Astrocyte of the spinal cord (primary cell): ENCODE measurements around the gene ADRA2C.

Source experiments
- DNase-seq: peaks from one replicate; pipeline ENCODE4 v3.0.0; 2011; ENCODE audit warnings: low read depth, low spot score
- H3K4me3 ChIP-seq: 2 replicates; pipeline ENCODE4 v1.5.1; 2011; ENCODE audit warnings: low read depth, mild to moderate bottlenecking, low read length, moderate library complexity
- in situ Hi-C: cut with HindIII; loops from 2 replicates; pipeline ENCODE4 v1.10.0; 2017; ENCODE audit warnings: low sequenced_read_pairs
- TF ChIP-seq, protein P1 (sequence below): IDR thresholded peaks from 2 replicates; pipeline ENCODE4 v1.5.1; 2012; ENCODE audit warnings: low read depth, mild to moderate bottlenecking, low read length, inconsistent platforms

ADRA2C gene

DNA sequence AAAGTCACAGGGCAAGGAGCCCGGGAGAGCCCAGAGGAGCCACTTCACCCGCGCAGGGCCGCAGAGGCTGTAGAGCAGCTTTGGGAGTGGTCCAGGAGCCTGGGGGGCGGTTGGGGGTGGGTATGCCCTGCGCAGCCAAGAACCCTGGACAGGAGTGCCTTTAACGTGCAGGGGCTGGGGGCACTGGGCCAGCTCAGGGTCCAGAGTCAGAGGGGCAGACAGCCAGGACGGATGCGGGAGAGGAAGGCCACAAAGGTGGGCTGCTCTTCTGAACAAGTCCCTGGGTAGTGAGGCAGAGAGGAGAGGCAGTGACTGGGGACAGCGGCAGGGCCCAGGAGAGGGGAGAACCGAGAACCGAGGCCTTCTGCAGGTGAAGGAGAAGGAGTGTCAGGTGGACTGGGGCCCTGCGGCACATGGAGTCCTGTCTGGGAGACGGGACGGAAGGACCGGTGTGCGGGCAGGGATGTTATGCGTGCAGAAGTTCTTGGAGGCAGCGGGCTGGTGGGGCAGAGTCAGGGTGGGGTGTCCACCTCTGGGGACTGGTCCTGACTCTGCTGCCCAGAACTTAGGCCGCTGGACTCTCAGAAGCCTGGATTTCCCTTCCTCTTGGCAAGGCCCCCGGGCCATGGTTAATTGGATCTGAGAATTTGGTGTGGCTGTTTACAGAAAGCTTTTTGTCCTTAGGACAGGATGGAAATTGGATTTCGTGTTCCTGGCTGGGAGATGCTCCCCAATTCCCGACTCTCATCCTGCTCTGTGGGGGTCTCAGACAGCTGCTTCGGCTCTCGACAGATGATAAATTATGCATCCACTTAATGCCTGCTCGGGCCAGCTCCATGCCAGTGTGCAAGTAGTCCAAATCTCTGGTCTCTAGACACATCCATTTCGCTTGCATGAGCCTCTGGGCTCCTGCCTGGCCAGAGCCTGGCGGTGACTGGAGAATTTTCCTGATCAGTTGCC lies 31.9 kb downstream of the ADRA2C start:
- no peak overlapping the region for H3K4me3 ChIP-seq
- in situ Hi-C loops = no loop called here
- TF ChIP-seq, protein P1, sequence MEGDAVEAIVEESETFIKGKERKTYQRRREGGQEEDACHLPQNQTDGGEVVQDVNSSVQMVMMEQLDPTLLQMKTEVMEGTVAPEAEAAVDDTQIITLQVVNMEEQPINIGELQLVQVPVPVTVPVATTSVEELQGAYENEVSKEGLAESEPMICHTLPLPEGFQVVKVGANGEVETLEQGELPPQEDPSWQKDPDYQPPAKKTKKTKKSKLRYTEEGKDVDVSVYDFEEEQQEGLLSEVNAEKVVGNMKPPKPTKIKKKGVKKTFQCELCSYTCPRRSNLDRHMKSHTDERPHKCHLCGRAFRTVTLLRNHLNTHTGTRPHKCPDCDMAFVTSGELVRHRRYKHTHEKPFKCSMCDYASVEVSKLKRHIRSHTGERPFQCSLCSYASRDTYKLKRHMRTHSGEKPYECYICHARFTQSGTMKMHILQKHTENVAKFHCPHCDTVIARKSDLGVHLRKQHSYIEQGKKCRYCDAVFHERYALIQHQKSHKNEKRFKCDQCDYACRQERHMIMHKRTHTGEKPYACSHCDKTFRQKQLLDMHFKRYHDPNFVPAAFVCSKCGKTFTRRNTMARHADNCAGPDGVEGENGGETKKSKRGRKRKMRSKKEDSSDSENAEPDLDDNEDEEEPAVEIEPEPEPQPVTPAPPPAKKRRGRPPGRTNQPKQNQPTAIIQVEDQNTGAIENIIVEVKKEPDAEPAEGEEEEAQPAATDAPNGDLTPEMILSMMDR = no peak
- no peak for DNase-seq

DNA sequence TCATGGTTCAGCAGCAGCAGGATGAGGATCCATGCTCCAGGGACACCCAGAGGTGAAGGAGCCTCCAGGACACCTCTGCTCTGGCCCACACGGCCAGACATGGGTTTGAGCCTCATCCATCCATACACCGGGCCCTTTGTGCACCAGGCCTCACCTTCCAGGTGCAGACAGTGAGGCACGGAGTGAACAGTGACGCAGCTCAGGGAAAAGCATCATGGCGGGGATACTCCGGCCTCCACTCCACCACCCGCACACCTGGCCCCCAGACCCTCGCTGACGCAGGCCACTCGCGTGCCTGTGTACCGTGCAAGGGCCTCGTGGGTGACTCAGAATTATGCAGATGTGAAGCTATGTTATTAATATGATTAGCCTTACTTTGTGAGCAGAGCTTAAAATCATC lies 33.3 kb downstream of the ADRA2C start:
- no peak overlapping the region for H3K4me3 ChIP-seq
- TF ChIP-seq, protein P1 = no peak
- in situ Hi-C loops = no loop called here
- no peak for DNase-seq

DNA sequence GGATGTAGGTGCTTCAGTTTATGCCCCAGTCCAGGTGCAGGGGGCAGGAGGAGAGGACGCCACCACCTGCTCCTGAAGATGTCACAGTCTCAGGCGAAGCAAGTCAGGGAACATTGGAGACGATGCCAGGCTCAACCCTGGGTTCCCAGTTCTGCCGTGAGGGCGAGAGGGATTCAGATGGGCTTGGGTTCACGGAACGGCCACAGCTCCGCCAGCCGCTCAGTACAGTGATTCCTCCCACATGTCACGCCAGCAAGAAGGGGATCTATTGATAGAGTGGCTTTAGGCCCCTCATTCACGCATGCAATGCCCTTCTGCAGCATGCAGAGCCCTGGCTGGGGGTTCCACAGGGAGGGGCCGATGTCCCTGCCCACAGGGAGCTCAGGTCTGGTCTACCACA lies 34.2 kb downstream of the ADRA2C start:
- TF ChIP-seq, protein P1 = no peak
- no peak overlapping the region for H3K4me3 ChIP-seq
- in situ Hi-C loops = no loop called here
- no peak for DNase-seq

DNA sequence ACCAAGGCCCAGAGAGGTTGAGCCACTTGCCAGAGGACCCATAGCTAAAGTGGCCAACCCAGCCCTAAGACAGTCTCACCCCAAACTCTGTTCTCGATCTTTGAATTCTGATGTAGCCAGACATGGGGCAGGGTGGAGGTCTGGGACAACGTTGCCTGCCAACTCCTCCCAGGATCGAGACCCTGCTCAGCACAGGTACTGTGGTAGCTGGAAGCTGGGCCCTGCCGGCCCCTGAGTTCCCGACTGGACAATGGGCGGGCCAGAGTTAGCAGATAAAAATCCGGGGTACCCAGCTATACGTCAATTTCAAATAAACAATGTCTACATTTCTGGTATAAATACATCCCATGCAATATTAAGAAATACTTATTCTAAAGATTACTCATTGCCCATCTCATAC lies 35.3 kb downstream of the ADRA2C start:
- in situ Hi-C loops = no loop called here
- DNase-seq = no peak

DNA sequence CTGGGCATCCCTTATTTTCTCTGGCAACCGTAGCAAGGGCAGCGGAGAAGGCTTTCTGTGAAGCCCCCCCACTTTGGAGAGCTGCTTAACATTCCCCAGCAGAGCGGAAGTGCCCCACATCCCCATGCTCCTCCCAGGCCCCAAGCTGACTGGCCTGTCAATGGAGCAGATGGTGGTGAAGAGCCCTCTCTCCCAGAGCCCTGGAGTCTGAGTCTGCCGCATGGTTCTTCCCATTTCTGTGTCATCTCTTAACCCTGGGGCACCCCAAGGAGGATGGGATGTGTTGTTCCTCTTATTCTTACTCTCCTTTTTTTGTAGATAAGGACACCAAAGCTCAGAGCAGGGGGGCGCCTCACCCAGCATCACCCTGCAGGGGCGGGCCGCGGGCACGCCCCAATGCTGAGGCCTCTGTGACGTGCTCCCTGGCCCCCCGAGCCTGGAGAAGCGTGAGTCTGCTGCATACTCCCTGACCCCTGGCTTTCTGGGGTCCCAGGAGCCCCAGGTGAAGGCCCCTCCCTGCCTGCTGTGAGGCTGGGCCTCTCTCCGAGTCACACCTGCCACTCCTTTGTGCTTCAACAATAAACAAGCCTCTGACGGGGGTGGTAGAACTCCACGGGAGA lies 35.9 kb downstream of the ADRA2C start:
- TF ChIP-seq, protein P1 = no peak
- H3K4me3 ChIP-seq = no peak overlapping the region
- DNase-seq = no peak
- in situ Hi-C loops = no loop called here

More for the DNA sequence above, 35.3 kb downstream of the ADRA2C start:
- TF ChIP-seq, protein P1 = no peak
- no peak overlapping the region for H3K4me3 ChIP-seq

DNA sequence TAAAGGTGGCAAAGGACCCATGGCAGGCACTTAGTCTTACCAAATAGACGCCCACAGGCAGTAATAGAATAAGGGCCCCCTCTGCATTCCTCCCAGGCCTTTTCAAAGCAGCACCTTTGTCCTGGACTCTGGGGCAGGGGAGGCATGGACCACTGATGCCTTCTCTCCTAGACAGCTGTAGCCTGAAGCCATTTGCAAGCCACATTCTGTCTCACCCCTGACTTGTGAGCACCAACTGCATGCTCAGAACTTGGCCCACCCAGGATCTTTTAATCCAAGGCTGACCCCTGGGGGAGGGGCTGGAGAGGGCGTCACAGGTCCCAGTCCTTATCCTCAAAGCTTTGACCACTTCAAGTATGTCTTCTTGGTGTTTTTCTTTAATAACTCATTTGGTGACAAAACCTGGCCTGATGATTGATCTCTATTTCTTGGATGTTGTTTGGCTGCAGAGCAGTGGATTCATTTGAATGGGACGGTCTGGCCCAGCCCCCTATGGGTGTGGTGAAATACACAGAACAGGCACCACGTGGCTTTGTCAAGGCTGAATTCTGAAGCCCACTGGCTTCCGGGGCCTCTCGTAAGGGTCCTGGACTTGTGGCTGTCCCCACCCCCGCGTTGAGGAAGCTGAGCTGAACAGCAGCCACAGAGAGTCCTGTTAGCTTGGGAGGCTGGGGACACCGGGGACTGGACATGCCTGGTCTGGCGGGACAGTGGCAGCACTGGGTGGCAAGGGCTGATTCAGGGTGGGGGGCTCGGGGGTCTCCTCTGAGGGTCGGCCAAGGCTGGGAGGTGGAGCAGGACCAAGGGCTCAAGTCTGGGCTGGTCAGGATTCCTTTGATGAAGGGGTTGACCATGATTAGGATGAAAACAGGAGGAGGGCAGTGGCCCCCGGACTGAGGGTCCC lies 36.6 kb downstream of the ADRA2C start:
- DNase-seq = no peak
- in situ Hi-C loops = no loop called here
- H3K4me3 ChIP-seq = no peak overlapping the region
- TF ChIP-seq, protein P1 = no peak
